Measurements from ENCODE around the gene NTNG2. TPM values are rescaled to one million over a fixed set of nuclear protein-coding genes. Genes with fewer than 3 reads are reported as not detected.

Gene NTNG2
- total and polyA plus RNA-seq, 10 donors = 0.44 to 22.4 (median 8.4) TPM

GRCh38 chr9:132135456-132135855 lies 26.4 kb upstream of the NTNG2 start:
- TF ChIP-seq POLR2AphosphoS5 (IDR thresholded peaks at IDR 0.05) (no peak), POLR2A (IDR thresholded peaks at IDR 0.05) (no peak), CTCF (IDR thresholded peaks at IDR 0.05 in 8 of 11, conservative IDR thresholded peaks at IDR 0.05 in 3 of 11) (no peak)
- peaks cover 0 to 90% (median 11%) of the 10 kb centered on the region in 7 donors for H3K27me3 ChIP-seq (replicated peaks in 1 of 7)
- DNase-seq = no peak
- no peak overlapping the region for H3K4me3 ChIP-seq
- no peaks in the 10 kb centered on the region for H3K4me1 ChIP-seq
- intact Hi-C loops (cut with DNase I; ENCODE audit: low total_unique reads) = no loop called here
- WGBS, 5 donors = 86 to 95% (median 94%) methylated on average over 5 of the region's 5 CpGs
- H3K27ac ChIP-seq = no peak overlapping the region
- no peaks in the 10 kb centered on the region for H3K36me3 ChIP-seq
- H3K9me3 ChIP-seq = no peaks in the 10 kb centered on the region

GRCh38 chr9:132136151-132136780 lies 25.6 kb upstream of the NTNG2 start:
- peak; percentile 55 for DNase-seq
- H3K36me3 ChIP-seq = no peaks in the 10 kb centered on the region
- no peak for TF ChIP-seq POLR2AphosphoS5 (IDR thresholded peaks at IDR 0.05)
- TF ChIP-seq POLR2A (IDR thresholded peaks at IDR 0.05) = no peak
- no peak for TF ChIP-seq CTCF (IDR thresholded peaks at IDR 0.05 in 8 of 11, conservative IDR thresholded peaks at IDR 0.05 in 3 of 11)
- H3K4me1 ChIP-seq = peaks cover 0 to 3% (median under 1%) of the 10 kb centered on the region in 6 donors
- peaks cover 0 to 90% (median 14%) of the 10 kb centered on the region in 7 donors for H3K27me3 ChIP-seq (replicated peaks in 1 of 7)
- WGBS, 5 donors = 60 to 71% (median 66%) methylated on average over 13 to 16 of the region's 16 CpGs
- intact Hi-C loops (cut with DNase I; ENCODE audit: low total_unique reads) = no loop called here
- no peaks in the 10 kb centered on the region for H3K9me3 ChIP-seq
- no peak overlapping the region for H3K4me3 ChIP-seq
- no peak overlapping the region for H3K27ac ChIP-seq

- peak; percentile 67 for DNase-seq
- TF ChIP-seq POLR2AphosphoS5 (IDR thresholded peaks at IDR 0.05) (no peak), CTCF (IDR thresholded peaks at IDR 0.05 in 8 of 11, conservative IDR thresholded peaks at IDR 0.05 in 3 of 11) (no peak), POLR2A (IDR thresholded peaks at IDR 0.05) (no peak)
- intact Hi-C loops (cut with DNase I; ENCODE audit: low total_unique reads) = no loop called here
- H3K36me3 ChIP-seq = no peaks in the 10 kb centered on the region
- H3K9me3 ChIP-seq = no peaks in the 10 kb centered on the region
- no peak overlapping the region for H3K27ac ChIP-seq
- H3K4me1 ChIP-seq = peaks cover 0 to 10% (median 8%) of the 10 kb centered on the region in 6 donors
- H3K27me3 ChIP-seq (replicated peaks in 1 of 7) = peaks cover 0 to 98% (median 35%) of the 10 kb centered on the region in 7 donors
- 3 to 8% (median 6%) methylated on average over 24 of the region's 24 CpGs for WGBS, 5 donors
- H3K4me3 ChIP-seq = peak overlapping the region in 4 of 8 donors; percentile 7 to 46 (median 10)
These were observed 20.4 kb upstream of the NTNG2 start for GRCh38 chr9:132141344-132141947.

- Histone ChIP-seq H3K27ac (no peak overlapping the region), H3K27me3 (replicated peaks in 1 of 7) (peaks cover 0 to 98% (median 38%) of the 10 kb centered on the region in 7 donors), H3K9me3 (no peaks in the 10 kb centered on the region), H3K36me3 (no peaks in the 10 kb centered on the region), H3K4me3 (peak overlapping the region in 3 of 8 donors; percentile 7 to 46 (median 8)), H3K4me1 (peaks cover 0 to 10% (median 8%) of the 10 kb centered on the region in 6 donors)
- TF ChIP-seq POLR2A (IDR thresholded peaks at IDR 0.05) (no peak), CTCF (IDR thresholded peaks at IDR 0.05 in 8 of 11, conservative IDR thresholded peaks at IDR 0.05 in 3 of 11) (no peak), POLR2AphosphoS5 (IDR thresholded peaks at IDR 0.05) (no peak)
- intact Hi-C loops (cut with DNase I; ENCODE audit: low total_unique reads) = no loop called here
- DNase-seq = no peak
- 55 to 62% (median 59%) methylated on average over 12 of the region's 12 CpGs for WGBS, 5 donors
These were observed 19.8 kb upstream of the NTNG2 start for GRCh38 chr9:132141948-132142594.

Measured in spleen (tissue), 11 donors.